CD4-positive, alpha-beta T cell treated with Interleukin-21 for 1 hour (primary cell): ENCODE measurements around the gene CAMTA1.

Experiments
- DNase-seq: peaks from one replicate; pipeline ENCODE4 v3.0.0-alpha.2; 2020

The CAMTA1 gene

GRCh38 chr1:7385471-7386225 lies 600.4 kb downstream of the CAMTA1 start:
- DNase-seq = no peak

- no peak for DNase-seq
These were observed 601.2 kb downstream of the CAMTA1 start for GRCh38 chr1:7386226-7387052.

- no peak for DNase-seq
These were observed 602.0 kb downstream of the CAMTA1 start for GRCh38 chr1:7387053-7387927.

- no peak for DNase-seq
These were observed 602.9 kb downstream of the CAMTA1 start for GRCh38 chr1:7388141-7388487.

GRCh38 chr1:7388488-7389185 lies 603.4 kb downstream of the CAMTA1 start:
- DNase-seq = no peak

GRCh38 chr1:7389201-7389905 lies 604.1 kb downstream of the CAMTA1 start:
- no peak for DNase-seq

- no peak for DNase-seq
These were observed 604.8 kb downstream of the CAMTA1 start for GRCh38 chr1:7389906-7390603.

GRCh38 chr1:7390604-7391000 lies 605.3 kb downstream of the CAMTA1 start:
- no peak for DNase-seq

GRCh38 chr1:7393136-7393535 lies 607.9 kb downstream of the CAMTA1 start:
- no peak for DNase-seq

GRCh38 chr1:7395251-7395650 lies 610.0 kb downstream of the CAMTA1 start:
- DNase-seq = no peak

- no peak for DNase-seq
These were observed 613.7 kb downstream of the CAMTA1 start for GRCh38 chr1:7398982-7399381.

GRCh38 chr1:7399514-7400125 lies 614.4 kb downstream of the CAMTA1 start:
- no peak for DNase-seq

GRCh38 chr1:7400566-7400965 lies 615.3 kb downstream of the CAMTA1 start:
- no peak for DNase-seq

GRCh38 chr1:7401814-7402547 lies 616.7 kb downstream of the CAMTA1 start:
- DNase-seq = no peak

GRCh38 chr1:7402548-7402850 lies 617.2 kb downstream of the CAMTA1 start:
- no peak for DNase-seq

- no peak for DNase-seq
These were observed 618.2 kb downstream of the CAMTA1 start for GRCh38 chr1:7403265-7404045.

GRCh38 chr1:7404046-7404742 lies 618.9 kb downstream of the CAMTA1 start:
- DNase-seq = no peak

- DNase-seq = no peak
These were observed 620.7 kb downstream of the CAMTA1 start for GRCh38 chr1:7405844-7406500.
